ENCODE data around the gene LPP.

GRCh38 chr3:188191460-188191859 lies 37.5 kb downstream of the LPP start:
- TF ChIP-seq GATA3 (IDR thresholded peaks at IDR 0.05; ENCODE audit: low read depth, low read length) (no peak), GATA2 (IDR thresholded peaks at IDR 0.05; ENCODE audit: low read depth, low read length) (no peak)

All from SH-SY5Y (cell line).